ENCODE measurements around the gene SGCA.

SGCA gene

DNA sequence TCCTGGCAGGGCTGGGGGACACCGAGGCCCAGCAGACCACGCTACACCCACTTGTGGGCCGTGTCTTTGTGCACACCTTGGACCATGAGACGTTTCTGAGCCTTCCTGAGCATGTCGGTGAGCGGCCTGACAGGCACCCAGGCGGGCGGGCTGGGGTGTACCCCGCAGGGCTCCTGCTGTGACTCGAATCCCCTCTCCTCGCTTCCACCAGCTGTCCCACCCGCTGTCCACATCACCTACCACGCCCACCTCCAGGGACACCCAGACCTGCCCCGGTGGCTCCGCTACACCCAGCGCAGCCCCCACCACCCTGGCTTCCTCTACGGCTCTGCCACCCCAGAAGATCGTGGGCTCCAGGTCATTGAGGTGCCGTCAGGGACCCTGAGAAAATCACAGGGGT is 1.6 kb downstream of the SGCA start:
- DNase-seq: no peak

DNA sequence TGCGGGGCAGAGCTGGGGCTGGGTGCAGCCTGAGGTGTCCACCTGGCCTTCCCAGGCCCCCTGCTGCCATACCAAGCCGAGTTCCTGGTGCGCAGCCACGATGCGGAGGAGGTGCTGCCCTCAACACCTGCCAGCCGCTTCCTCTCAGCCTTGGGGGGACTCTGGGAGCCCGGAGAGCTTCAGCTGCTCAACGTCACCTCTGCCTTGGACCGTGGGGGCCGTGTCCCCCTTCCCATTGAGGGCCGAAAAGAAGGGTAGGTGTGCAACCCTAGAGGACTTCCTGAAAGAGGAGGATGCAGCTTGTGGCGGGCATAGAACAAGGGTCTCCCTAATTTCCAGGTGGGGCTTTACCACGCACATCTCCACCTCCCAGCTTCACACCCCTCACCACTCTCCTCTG is 2.5 kb downstream of the SGCA start:
- no peak for DNase-seq

DNA sequence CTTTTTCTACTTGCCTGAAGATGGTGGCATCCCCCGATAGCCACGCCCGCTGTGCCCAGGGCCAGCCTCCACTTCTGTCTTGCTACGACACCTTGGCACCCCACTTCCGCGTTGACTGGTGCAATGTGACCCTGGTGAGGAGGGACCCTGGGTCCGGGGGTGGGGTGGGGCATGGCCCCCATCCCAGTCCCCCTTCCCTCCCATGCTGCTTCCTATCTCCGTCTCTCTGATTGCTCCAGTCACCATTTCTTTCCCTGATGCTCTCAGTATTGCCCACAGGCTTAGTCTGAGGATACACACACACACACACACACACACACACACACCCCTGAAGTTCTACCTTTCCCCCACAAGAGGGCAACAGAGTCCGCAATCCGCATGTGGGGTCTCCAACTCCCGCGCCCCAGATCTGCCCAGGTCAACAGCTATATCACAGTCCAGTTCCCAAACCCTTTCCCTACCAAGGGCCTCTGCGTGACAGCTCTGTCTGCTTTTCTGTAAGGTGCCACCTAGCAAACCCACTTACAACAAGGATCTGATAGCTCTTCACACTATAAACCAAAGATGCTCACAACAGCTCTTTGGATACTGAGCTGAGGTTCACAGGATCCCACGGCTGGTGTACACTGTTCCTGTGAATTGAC is 3.4 kb downstream of the SGCA start:
- peak; percentile 82 for DNase-seq

DNA sequence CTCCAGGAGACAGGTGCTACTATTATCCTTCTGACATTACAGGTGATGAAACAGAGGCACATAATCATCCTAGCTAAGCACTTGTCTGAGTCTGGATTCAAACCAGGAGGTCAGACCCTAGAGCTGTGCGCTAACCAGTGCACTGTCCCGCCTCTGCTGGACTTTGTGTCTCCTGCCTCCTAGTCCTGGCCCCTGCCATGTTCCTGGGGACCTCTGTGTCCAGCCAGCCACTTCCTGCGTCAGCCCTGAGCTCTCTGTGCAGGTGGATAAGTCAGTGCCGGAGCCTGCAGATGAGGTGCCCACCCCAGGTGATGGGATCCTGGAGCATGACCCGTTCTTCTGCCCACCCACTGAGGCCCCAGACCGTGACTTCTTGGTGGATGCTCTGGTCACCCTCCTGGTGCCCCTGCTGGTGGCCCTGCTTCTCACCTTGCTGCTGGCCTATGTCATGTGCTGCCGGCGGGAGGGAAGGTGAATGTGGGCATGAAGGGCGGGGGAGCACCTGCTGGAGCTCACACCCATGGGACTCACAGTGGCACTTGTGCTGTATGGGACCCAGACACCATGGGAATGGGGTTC is 4.2 kb downstream of the SGCA start:
- DNase-seq: no peak

DNA sequence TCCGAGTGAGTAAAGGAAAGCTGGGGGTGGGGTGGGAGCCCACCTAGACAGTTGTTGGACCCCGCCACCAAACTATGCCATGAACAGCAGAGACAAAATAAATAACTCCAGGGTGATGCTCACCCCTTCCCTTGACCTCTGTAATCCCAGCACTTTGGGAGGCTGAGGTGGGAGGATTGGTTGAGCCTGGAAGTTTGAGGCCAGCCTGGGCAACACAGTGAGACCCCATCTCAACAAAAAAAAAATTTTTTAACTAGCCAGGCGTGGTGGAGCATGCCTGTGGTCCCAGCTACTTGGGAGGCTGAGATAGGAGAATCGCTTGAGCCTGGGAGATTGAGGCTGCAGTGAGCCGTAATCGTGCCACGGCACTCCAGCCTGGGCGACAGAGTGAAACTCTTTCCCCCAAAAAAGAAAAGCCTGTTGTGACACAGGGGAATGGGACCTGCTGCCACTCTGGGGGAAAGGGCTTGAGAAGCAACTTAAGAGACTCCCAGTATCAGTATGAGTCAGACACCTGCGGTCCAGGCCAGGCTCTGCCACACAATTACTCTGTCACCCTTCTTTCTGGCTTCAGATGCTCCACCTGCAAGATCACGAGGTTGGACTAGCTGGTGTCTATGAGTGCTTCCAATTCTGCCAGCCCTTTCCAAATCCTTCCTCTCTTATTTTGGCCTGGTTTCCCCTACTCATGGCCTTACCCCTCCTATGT is 5.0 kb downstream of the SGCA start:
- DNase-seq: no peak

DNA sequence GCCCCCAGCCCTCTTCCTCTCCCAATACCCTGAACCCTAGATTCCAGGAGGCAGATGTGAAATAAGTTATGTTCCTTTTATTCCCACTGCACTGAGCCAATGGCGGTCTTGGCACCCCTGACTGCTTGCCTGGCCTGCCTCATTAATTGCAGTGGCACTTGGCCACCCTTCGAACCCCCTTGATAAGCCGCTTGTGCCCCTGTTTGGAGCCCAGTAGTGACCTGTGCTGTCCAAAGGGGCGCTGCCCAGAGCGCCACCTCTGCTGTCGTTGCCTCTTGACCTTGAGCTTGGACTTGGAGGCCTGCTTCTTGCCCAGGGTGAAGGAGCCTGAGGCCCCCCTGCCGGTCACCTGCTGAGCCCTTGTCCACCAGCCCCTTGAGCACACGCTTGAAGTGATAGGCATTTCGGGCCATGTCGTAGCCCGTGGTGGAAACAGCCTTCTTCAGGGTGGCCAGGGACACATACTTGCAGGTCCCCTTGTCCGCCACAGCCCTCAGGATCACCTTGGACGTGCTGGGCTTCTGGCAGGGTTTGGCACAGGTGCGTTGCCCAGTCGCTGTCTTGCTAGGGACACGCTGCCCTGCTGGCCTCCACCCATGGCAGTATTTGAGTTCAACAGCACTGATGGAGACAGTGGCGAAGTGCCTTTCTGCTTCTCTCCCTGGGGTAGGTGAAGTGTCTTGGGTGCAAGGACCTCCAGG is 5.7 kb downstream of the SGCA start:
- no peak for DNase-seq

DNA sequence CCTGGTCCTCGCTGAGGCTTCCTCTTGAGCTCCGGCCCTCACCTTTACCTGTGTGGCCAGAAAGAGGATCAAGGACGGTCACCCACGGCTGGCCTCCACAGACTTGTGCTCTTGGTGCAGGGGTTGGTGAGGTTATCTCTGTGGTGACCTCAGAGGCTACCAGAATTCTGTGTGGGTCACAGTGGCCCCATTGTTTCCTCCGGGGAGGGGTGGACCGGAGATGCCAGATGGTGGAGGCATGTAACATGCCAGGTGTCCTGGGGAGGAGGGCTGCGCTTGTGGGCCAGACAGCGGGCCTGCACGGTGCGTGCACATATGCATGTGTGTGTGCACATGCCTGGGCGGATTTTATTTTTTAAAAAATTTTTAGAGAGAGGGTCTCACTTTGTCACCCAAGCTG is 6.3 kb downstream of the SGCA start:
- DNase-seq: no peak

DNA sequence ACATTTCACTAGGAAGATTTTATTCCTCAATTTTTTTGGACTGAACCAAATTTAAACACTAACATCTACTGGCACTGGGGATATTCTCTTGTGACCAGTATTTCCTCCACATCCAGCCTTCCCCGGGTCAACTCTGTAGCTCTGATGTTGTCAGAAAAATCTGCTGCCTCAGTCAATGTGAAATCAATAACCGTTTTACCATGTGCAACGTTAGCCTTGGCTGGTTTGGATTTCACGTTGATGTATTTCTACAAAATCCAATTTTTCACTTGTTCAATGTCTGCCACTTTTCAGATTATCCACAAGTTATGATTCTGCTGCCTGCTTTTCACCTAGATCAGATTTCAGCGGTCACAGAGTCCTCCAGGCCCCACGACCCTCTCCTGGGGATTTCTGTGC is 7.1 kb downstream of the SGCA start:
- DNase-seq: no peak

DNA sequence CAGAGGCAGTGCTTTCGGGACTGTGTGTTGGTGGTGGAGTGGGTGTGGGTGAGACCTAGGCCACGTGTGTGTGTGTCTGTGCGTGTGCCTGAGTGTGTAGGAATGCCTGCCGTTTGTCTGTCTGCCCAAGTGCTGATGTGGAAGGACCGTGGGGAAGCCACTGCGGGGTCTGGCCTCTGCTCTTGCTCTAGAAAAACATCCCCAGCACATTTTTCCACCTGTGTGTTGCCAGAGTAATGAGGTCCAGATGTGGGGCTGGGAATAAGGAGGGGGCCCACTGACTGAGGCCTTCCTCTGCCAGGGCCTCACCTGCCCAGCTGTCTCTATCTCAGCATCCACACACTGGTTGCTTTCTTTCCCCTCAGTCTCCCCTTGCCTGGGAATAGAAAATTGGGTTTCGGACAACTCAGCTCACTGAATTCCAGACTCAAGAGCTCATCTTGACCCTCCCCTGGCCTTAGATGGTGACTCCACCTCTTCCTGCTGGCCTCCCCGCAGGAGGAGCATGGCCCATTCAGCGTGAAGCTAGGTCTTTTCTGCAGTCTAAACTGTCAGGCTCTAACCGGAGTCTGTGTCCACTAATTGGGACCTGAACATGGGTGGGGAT is 7.6 kb downstream of the SGCA start:
- DNase-seq: no peak

DNA sequence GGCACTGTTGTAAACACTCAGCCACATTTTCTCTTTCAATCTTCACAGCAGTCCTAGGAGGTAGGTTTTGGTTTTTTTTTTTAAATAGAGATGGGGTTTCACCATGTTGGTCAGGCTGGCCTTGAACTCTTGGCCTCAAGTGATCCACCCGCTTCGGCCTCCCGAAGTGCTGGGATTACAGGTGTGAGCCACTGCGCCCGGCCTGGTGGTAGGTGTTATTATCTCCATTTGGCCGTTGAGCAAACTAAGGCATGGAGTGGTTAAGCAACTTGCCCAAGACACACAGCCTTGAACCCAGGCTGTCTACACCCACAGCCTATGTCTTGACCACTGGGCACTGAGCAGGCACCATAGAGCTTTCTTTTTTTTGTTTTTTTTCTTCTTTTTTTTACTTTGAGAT is 8.6 kb downstream of the SGCA start:
- no peak for DNase-seq

DNA sequence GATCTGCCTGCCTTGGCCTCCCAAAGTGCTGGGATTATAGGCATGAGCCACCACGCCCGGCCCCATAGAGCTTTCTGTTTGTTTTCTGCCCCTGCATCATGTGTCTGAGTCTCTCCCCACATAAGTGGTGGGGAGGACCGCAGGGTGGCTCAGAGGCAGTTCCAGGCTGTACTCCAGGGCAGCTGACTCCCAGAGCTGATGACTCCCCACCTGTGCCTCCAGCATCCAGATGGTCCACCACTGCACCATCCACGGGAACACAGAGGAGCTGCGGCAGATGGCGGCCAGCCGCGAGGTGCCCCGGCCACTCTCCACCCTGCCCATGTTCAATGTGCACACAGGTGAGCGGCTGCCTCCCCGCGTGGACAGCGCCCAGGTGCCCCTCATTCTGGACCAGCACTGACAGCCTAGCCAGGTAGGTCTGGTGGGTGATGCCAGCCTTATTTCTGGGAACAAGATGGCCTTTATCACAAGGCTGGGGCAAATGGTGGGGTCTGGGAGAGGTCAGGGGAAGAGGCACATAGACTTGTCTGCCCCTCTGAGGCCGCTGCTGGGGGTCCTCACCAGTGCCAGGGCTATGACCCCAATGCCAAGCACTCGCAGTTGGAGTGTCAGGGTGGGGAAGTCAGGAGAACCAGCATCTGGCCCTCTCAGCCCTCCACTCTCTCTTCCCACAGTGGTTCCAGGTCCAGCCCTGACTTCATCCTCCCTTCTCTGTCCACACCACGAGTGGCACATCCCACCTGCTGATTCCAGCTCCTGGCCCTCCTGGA is 9.4 kb downstream of the SGCA start:
- DNase-seq: no peak

DNA sequence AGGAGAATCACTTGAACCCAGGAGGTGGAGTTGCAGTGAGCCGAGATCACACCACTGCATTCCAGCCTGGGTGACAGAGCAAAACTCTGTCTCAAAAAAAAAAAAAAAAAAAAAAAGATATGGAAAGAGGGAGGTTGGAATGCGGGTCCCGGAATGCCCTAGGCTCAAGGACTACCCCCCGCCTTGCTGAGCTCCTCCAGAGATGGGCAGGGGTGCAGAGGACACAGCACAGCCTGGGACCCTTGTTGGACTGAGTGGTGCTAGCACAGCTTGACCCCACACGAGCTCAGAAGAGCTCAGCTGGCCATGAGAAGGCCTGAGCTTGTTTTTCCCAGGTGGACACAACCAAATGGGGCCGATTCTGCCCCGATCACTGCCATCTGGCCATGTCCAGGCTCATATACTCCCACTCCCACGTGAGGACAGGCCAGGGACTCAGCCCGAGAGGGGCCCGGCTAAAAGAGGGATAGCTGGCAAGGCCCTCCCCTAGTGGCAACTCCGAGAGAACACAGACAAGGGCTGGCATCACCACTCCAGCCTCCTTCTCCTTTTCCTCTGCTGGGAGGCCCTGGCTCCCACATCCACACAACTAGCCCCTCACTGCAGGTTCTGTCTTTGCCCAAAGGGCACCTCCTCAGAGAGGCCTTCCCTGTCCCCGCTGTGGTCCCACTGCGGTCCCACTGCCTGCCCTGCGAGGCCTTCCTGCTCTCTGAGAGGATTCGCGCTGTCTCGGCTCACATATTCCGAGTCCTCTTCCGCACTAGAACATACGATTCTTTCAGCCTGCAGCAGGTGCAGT is 11.0 kb downstream of the SGCA start:
- no peak for DNase-seq

DNA sequence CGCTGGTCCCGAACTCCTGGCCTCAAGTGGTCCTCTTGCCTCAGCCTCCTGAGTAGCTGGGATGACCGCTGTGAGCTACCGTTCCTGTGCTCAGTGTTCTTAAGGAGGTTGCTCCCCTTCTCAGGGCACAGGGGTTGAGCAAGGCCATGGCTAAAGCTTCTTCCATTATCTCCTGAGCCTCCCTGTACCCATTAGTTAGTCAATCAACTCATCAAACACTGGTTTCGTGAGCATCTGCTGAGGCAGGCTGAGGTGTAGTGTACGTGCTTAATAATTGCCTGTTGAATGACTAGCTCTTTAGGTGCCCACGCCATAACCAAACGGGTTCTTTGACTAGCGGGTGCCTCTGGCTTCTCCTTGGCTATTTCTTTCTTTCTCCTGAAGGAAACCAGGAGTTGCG is 11.7 kb downstream of the SGCA start:
- DNase-seq: no peak

DNA sequence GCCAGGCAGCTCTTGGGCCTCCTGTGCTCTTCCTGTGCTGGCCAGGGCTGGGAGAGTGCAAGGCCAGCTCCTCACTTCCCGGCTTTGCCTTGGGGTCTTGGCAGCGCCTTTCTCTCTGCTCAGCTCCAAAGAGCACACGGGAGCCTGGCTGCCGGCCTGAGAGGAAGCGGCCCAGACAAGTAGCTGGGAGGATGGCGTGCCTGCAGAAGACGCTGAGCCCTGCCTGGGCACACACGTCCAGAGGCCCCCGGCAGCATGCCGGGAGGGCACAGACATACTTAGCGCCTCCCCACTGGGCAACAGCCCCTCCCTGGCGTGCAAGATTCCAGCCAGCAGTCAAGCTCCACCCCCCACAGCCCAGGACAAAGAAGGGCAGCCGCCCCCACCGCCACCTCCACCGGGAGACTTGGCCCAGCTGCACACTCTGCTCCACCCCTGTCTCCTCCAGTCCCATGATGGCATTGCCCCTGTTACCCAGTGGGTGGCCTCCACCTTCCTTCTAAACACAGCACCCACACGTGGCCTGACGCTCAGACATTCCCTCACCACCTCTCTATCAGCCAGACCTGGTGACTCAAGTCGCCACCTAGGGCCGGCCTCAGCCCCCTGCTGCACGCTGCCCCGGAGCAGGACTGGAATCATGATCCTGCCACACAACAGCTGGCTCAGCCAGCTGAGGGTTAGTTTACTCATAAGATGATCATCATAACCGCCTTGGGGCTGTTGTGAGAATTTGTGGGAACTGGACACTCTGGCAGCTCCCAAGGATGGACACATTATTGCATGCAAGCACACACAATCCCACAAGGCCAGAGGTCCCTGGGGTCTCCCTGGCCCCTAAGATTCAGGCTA is 12.4 kb downstream of the SGCA start:
- DNase-seq: peak; percentile 62

DNA sequence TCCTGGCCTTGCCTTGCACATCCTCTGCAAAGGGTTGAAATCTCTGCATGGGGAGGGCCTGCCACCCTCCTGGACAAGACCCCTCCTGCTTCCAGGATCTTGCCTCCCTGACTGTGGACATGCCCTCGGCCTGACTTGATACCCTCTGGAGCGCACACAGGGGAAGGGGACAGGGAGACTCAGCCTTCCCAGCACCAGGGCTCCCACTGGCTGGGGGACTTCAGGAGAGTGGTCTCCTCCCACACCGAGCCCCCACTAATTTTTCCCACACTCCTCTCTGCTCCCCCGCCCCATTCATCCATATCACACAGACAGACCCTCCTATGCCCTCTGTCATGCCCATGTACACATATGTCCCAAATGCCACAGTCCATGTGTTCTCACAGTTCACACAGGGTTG is 14.3 kb downstream of the SGCA start:
- no peak for DNase-seq

DNA sequence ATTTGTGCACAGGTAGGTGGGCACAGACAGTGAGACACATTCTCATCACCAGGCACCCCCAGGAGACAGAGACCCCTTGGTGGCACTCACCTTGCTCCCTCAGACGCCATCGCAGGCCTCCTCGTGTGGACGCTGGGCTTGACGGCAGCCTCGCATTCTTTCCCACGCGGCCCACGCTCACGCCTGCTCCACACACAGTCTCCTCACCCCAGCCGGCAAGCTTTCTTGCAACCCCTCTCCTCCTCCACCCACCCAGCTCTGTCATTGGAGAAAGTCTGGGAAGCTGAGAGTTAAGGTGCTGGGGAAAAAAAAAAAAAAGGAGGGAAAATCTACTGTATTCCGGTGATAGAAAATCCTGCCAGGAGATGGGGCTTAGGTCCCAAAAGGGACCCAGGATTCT is 14.8 kb downstream of the SGCA start:
- no peak for DNase-seq

DNA sequence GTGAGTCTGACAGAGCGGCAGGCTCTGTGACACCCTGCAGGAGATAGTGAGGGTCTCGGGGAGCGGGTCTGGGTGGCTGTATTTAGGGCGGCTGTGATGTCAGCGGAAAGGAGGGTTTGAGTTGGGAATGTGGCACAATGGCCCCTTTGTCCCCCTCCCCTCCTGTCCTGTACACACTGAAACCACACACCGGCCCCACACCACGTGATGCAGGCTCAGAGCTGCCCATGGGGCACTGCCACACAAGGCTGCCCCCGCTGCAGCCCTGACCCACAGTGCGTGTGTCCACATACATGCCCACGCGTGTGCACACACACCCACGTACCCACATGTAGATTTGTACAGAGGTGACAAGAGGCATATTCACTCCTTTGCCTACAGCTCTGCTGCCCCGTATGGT is 15.3 kb downstream of the SGCA start:
- DNase-seq: no peak

DNA sequence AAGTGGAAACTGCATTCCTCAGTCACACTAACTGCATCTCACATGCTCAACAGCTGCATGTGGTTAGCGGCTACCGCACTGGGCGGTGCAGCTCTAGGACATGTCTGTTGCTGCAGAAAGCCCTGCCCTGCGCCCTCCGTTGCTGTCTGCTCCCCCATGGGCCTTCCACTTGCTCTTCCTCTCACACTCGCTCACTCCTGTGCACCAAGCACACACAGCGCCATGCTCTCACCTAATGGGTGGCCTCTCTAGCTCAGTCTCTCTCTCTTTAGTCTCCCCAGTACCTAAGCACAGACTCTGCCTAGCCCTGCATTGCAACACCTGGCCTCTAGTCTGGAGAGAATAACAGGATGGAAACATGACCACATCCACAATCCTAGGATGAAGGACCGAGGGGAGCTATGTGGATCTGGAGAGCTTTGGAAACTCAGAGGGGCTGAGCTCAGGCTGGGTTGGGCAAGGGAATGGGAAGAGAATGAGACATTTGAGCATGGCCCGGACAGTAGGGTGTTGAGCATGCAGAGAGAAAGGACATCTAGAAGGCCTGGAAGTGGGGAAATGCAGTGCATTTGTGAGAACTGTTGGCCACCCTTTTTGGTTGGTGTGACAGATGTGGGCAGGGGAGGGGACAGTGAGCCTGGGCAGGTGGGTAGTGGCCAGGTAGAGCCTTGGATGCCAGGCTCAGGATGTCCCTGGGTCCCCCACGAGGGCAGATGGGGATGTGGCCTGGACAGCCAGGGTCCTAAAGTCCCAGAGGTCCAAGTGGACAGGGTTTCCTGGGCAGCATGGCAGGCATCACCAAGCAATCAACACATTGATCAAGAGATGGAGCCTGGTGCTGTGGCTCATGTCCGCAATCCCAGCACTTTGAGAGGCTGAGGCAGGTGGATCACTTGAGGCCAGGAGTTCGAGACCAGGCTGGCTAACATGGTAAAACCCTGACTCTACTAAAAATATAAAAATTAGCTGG is 16.1 kb downstream of the SGCA start:
- DNase-seq: no peak

DNA sequence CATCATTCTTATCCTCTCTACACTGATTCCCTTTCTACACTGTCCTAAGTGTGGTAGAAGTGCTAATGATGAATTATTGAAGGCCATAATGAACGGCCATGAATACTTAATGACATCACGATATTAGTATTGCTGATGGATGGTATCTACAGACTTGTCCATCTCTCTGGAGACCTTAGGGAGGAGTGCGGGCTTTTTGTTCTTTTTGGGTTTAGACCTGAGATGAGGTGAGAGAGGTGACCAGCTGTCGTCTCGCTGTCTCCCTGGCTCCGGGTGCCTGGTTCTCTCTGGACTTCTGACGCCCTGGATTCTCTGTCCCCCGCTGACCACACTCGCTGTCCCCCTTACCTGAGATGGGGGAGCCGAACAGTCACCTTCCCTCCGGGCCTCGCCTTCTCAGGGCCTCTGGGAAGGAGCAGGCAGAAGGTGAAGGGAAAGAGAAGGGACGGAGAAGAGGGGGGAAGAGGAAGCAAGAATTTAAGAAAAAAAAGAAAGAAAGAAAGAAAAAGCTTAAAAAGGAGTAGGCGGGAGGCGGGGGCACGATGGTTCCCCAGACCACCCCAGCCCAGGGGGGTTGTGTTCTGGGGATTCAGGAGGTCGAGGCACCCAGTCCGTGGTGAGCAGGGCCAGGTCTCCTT is 17.1 kb downstream of the SGCA start:
- no peak for DNase-seq
